ENCODE measurements around the gene ANTXR1.

Gene ANTXR1

GRCh38 chr2:69241664-69242514 lies 228.9 kb downstream of the ANTXR1 start:
- Histone ChIP-seq H3K36me3 (ENCODE audit: control insufficient read depth in 4 of 4, insufficient read depth in 4 of 4, low read length in 3 of 4) (no peaks in the 10 kb centered on the region), H3K9me3 (ENCODE audit: control extremely low read depth in 1 of 5, control insufficient read depth in 4 of 5, insufficient read depth in 2 of 5, low read depth in 1 of 5, low read length in 4 of 5) (peaks cover 0 to 3% (median 0%) of the 10 kb centered on the region in 5 experiments), H3K4me3 (ENCODE audit: control insufficient read depth in 1 of 7, extremely low read depth in 1 of 7, insufficient read depth in 4 of 7, low read depth in 2 of 7, low read length in 6 of 7) (no peak overlapping the region), H3K4me1 (ENCODE audit: control extremely low read depth in 1 of 4, control insufficient read depth in 4 of 4, insufficient read depth in 4 of 4, low read length in 3 of 4) (no peaks in the 10 kb centered on the region), H3K27ac (ENCODE audit: insufficient read depth in 1 of 2, low read depth in 1 of 2, low read length in 2 of 2, poor library complexity in 1 of 2, severe bottlenecking in 2 of 2) (no peak overlapping the region), H3K27me3 (replicated peaks in 2 of 5; ENCODE audit: control insufficient read depth in 4 of 5, insufficient read depth in 5 of 5, low read length in 4 of 5) (peaks cover 0 to 1% (median 0%) of the 10 kb centered on the region in 5 experiments)
- 96% methylated on average over 5 of the region's 9 CpGs for WGBS (ENCODE audit: insufficient coverage)
- DNase-seq: no peak
- POLR2A ChIA-PET: no interaction called here
- CTCF ChIA-PET: no interaction called here

GRCh38 chr2:69242651-69243051 lies 229.7 kb downstream of the ANTXR1 start:
- H3K4me1 ChIP-seq (ENCODE audit: control extremely low read depth in 1 of 4, control insufficient read depth in 4 of 4, insufficient read depth in 4 of 4, low read length in 3 of 4): no peaks in the 10 kb centered on the region
- H3K9me3 ChIP-seq (ENCODE audit: control extremely low read depth in 1 of 5, control insufficient read depth in 4 of 5, insufficient read depth in 2 of 5, low read depth in 1 of 5, low read length in 4 of 5): peaks cover 0 to 3% (median 0%) of the 10 kb centered on the region in 5 experiments
- no peak for DNase-seq
- H3K36me3 ChIP-seq (ENCODE audit: control insufficient read depth in 4 of 4, insufficient read depth in 4 of 4, low read length in 3 of 4): no peaks in the 10 kb centered on the region
- H3K4me3 ChIP-seq (ENCODE audit: control insufficient read depth in 1 of 7, extremely low read depth in 1 of 7, insufficient read depth in 4 of 7, low read depth in 2 of 7, low read length in 6 of 7): no peak overlapping the region
- H3K27ac ChIP-seq (ENCODE audit: insufficient read depth in 1 of 2, low read depth in 1 of 2, low read length in 2 of 2, poor library complexity in 1 of 2, severe bottlenecking in 2 of 2): no peak overlapping the region
- H3K27me3 ChIP-seq (replicated peaks in 2 of 5; ENCODE audit: control insufficient read depth in 4 of 5, insufficient read depth in 5 of 5, low read length in 4 of 5): peaks cover 0 to 1% (median 0%) of the 10 kb centered on the region in 5 experiments
- ChIA-PET POLR2A (no interaction called here), CTCF (no interaction called here)
- WGBS (ENCODE audit: insufficient coverage): 94% methylated on average over 7 of the region's 7 CpGs

- 100% methylated on average over 3 of the region's 4 CpGs for WGBS (ENCODE audit: insufficient coverage)
- peaks cover 0 to 3% (median 0%) of the 10 kb centered on the region in 5 experiments for H3K27me3 ChIP-seq (replicated peaks in 2 of 5; ENCODE audit: control insufficient read depth in 4 of 5, insufficient read depth in 5 of 5, low read length in 4 of 5)
- H3K27ac ChIP-seq (ENCODE audit: insufficient read depth in 1 of 2, low read depth in 1 of 2, low read length in 2 of 2, poor library complexity in 1 of 2, severe bottlenecking in 2 of 2): no peak overlapping the region
- ChIA-PET CTCF (no interaction called here), POLR2A (no interaction called here)
- H3K4me1 ChIP-seq (ENCODE audit: control extremely low read depth in 1 of 4, control insufficient read depth in 4 of 4, insufficient read depth in 4 of 4, low read length in 3 of 4): no peaks in the 10 kb centered on the region
- H3K9me3 ChIP-seq (ENCODE audit: control extremely low read depth in 1 of 5, control insufficient read depth in 4 of 5, insufficient read depth in 2 of 5, low read depth in 1 of 5, low read length in 4 of 5): peaks cover 0 to 3% (median 0%) of the 10 kb centered on the region in 5 experiments
- no peak overlapping the region for H3K4me3 ChIP-seq (ENCODE audit: control insufficient read depth in 1 of 7, extremely low read depth in 1 of 7, insufficient read depth in 4 of 7, low read depth in 2 of 7, low read length in 6 of 7)
- no peak for DNase-seq
- H3K36me3 ChIP-seq (ENCODE audit: control insufficient read depth in 4 of 4, insufficient read depth in 4 of 4, low read length in 3 of 4): no peaks in the 10 kb centered on the region
Observed at GRCh38 chr2:69243652-69244051, 230.7 kb downstream of the ANTXR1 start.

- DNase-seq: no peak
- peaks cover 0 to 2% (median 0%) of the 10 kb centered on the region in 5 experiments for H3K9me3 ChIP-seq (ENCODE audit: control extremely low read depth in 1 of 5, control insufficient read depth in 4 of 5, insufficient read depth in 2 of 5, low read depth in 1 of 5, low read length in 4 of 5)
- POLR2A ChIA-PET: no interaction called here
- no peak overlapping the region for H3K27ac ChIP-seq (ENCODE audit: insufficient read depth in 1 of 2, low read depth in 1 of 2, low read length in 2 of 2, poor library complexity in 1 of 2, severe bottlenecking in 2 of 2)
- CTCF ChIA-PET: interaction anchor here (0.6 kb wide), 1 partner anchor 50 kb away, joined by 3 read pairs; no protein-coding TSS in a partner anchor
- H3K4me1 ChIP-seq (ENCODE audit: control extremely low read depth in 1 of 4, control insufficient read depth in 4 of 4, insufficient read depth in 4 of 4, low read length in 3 of 4): no peaks in the 10 kb centered on the region
- H3K4me3 ChIP-seq (ENCODE audit: control insufficient read depth in 1 of 7, extremely low read depth in 1 of 7, insufficient read depth in 4 of 7, low read depth in 2 of 7, low read length in 6 of 7): no peak overlapping the region
- H3K27me3 ChIP-seq (replicated peaks in 2 of 5; ENCODE audit: control insufficient read depth in 4 of 5, insufficient read depth in 5 of 5, low read length in 4 of 5): peaks cover 0 to 3% (median 0%) of the 10 kb centered on the region in 5 experiments
- 98% methylated on average over 6 of the region's 6 CpGs for WGBS (ENCODE audit: insufficient coverage)
- no peaks in the 10 kb centered on the region for H3K36me3 ChIP-seq (ENCODE audit: control insufficient read depth in 4 of 4, insufficient read depth in 4 of 4, low read length in 3 of 4)
Observed at GRCh38 chr2:69244882-69245281, 231.9 kb downstream of the ANTXR1 start.

- WGBS (ENCODE audit: insufficient coverage): 94% methylated on average over 9 of the region's 9 CpGs
- peaks cover 0 to 4% (median 0%) of the 10 kb centered on the region in 5 experiments for H3K27me3 ChIP-seq (replicated peaks in 2 of 5; ENCODE audit: control insufficient read depth in 4 of 5, insufficient read depth in 5 of 5, low read length in 4 of 5)
- H3K27ac ChIP-seq (ENCODE audit: insufficient read depth in 1 of 2, low read depth in 1 of 2, low read length in 2 of 2, poor library complexity in 1 of 2, severe bottlenecking in 2 of 2): no peak overlapping the region
- H3K4me3 ChIP-seq (ENCODE audit: control insufficient read depth in 1 of 7, extremely low read depth in 1 of 7, insufficient read depth in 4 of 7, low read depth in 2 of 7, low read length in 6 of 7): no peak overlapping the region
- ChIA-PET CTCF (no interaction called here), POLR2A (no interaction called here)
- no peaks in the 10 kb centered on the region for H3K36me3 ChIP-seq (ENCODE audit: control insufficient read depth in 4 of 4, insufficient read depth in 4 of 4, low read length in 3 of 4)
- H3K9me3 ChIP-seq (ENCODE audit: control extremely low read depth in 1 of 5, control insufficient read depth in 4 of 5, insufficient read depth in 2 of 5, low read depth in 1 of 5, low read length in 4 of 5): peaks cover 0 to 2% (median 0%) of the 10 kb centered on the region in 5 experiments
- H3K4me1 ChIP-seq (ENCODE audit: control extremely low read depth in 1 of 4, control insufficient read depth in 4 of 4, insufficient read depth in 4 of 4, low read length in 3 of 4): no peaks in the 10 kb centered on the region
- DNase-seq: no peak
Observed at GRCh38 chr2:69247583-69247982, 234.6 kb downstream of the ANTXR1 start.

GRCh38 chr2:69248232-69248631 lies 235.3 kb downstream of the ANTXR1 start:
- POLR2A ChIA-PET: no interaction called here

GRCh38 chr2:69250981-69251380 lies 238.0 kb downstream of the ANTXR1 start:
- Histone ChIP-seq H3K9me3 (ENCODE audit: control extremely low read depth in 1 of 5, control insufficient read depth in 4 of 5, insufficient read depth in 2 of 5, low read depth in 1 of 5, low read length in 4 of 5) (no peaks in the 10 kb centered on the region), H3K27ac (ENCODE audit: insufficient read depth in 1 of 2, low read depth in 1 of 2, low read length in 2 of 2, poor library complexity in 1 of 2, severe bottlenecking in 2 of 2) (no peak overlapping the region), H3K36me3 (ENCODE audit: control insufficient read depth in 4 of 4, insufficient read depth in 4 of 4, low read length in 3 of 4) (no peaks in the 10 kb centered on the region), H3K27me3 (replicated peaks in 2 of 5; ENCODE audit: control insufficient read depth in 4 of 5, insufficient read depth in 5 of 5, low read length in 4 of 5) (peaks cover 0 to 4% (median 0%) of the 10 kb centered on the region in 5 experiments), H3K4me3 (ENCODE audit: control insufficient read depth in 1 of 7, extremely low read depth in 1 of 7, insufficient read depth in 4 of 7, low read depth in 2 of 7, low read length in 6 of 7) (no peak overlapping the region), H3K4me1 (ENCODE audit: control extremely low read depth in 1 of 4, control insufficient read depth in 4 of 4, insufficient read depth in 4 of 4, low read length in 3 of 4) (no peaks in the 10 kb centered on the region)
- no peak for DNase-seq
- POLR2A ChIA-PET: no interaction called here
- no CpG with 5 or more reads among the region's 1 CpG for WGBS (ENCODE audit: insufficient coverage)
- CTCF ChIA-PET: no interaction called here

More at GRCh38 chr2:69248232-69248631, 235.3 kb downstream of the ANTXR1 start:
- H3K27ac ChIP-seq (ENCODE audit: insufficient read depth in 1 of 2, low read depth in 1 of 2, low read length in 2 of 2, poor library complexity in 1 of 2, severe bottlenecking in 2 of 2): no peak overlapping the region
- peaks cover 0 to 2% (median 0%) of the 10 kb centered on the region in 5 experiments for H3K9me3 ChIP-seq (ENCODE audit: control extremely low read depth in 1 of 5, control insufficient read depth in 4 of 5, insufficient read depth in 2 of 5, low read depth in 1 of 5, low read length in 4 of 5)
- peaks cover 0 to 4% (median 0%) of the 10 kb centered on the region in 5 experiments for H3K27me3 ChIP-seq (replicated peaks in 2 of 5; ENCODE audit: control insufficient read depth in 4 of 5, insufficient read depth in 5 of 5, low read length in 4 of 5)
- H3K36me3 ChIP-seq (ENCODE audit: control insufficient read depth in 4 of 4, insufficient read depth in 4 of 4, low read length in 3 of 4): no peaks in the 10 kb centered on the region
- no peak overlapping the region for H3K4me3 ChIP-seq (ENCODE audit: control insufficient read depth in 1 of 7, extremely low read depth in 1 of 7, insufficient read depth in 4 of 7, low read depth in 2 of 7, low read length in 6 of 7)
- no peak for DNase-seq
- no peaks in the 10 kb centered on the region for H3K4me1 ChIP-seq (ENCODE audit: control extremely low read depth in 1 of 4, control insufficient read depth in 4 of 4, insufficient read depth in 4 of 4, low read length in 3 of 4)
- 100% methylated on average over 2 of the region's 4 CpGs for WGBS (ENCODE audit: insufficient coverage)
- CTCF ChIA-PET: no interaction called here

Data from common myeloid progenitor, CD34-positive (primary cell).